ENCODE measurements around the gene STIM2.

GRCh38 chr4:27011401-27011800 lies 150.8 kb downstream of the STIM2 start:
- no peak for TF ChIP-seq CTCF (IDR thresholded peaks at IDR 0.05)
- TF ChIP-seq ZFX (IDR thresholded peaks at IDR 0.05; ENCODE audit: borderline replicate concordance) = no peak

All from 22Rv1 (cell line).